ENCODE data around the gene ABCG4. TPM values are rescaled to one million over a fixed set of nuclear protein-coding genes. Genes with fewer than 3 reads are reported as not detected.

Gene ABCG4
- total and polyA plus RNA-seq, 11 donors = 0.25 to 2.1 (median 0.98) TPM

DNA sequence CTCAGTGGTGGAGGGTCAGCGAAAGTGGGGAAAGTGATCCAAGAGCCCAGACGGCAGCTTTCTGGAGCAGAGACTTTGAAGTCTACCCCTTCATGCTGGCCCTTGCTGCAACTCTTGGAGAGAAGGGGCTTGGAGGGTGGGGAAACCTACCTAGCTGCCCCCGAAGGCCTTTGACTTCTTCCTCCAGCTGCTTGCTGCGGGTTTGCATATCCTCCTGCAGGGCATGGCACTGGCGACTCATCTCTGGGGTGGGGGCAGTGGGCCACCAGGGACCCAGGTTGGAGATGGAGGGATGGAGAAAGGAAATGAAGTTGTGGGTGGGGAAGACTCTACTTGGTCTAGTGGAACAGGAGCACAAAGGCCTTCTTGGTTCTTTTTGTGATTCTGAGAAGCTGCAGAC is 44.1 kb downstream of the ABCG4 start:
- H3K4me3 ChIP-seq = no peak overlapping the region
- no peak for ATAC-seq
- H3K36me3 ChIP-seq = no peaks in the 10 kb centered on the region
- no peak for DNase-seq
- no peaks in the 10 kb centered on the region for H3K9me3 ChIP-seq
- intact Hi-C loops (cut with DNase I) = loop anchor here in 3 of 10 donors (5.0 to 10.0 kb wide), 3 partner anchors 46 to 108 kb away; partner anchors contain the start of genes ABCG4 (in 1 of the 3) and HMBS (in 1 of the 3)
- no peak for TF ChIP-seq POLR2A (IDR thresholded peaks at IDR 0.05)
- TF ChIP-seq, protein P1, sequence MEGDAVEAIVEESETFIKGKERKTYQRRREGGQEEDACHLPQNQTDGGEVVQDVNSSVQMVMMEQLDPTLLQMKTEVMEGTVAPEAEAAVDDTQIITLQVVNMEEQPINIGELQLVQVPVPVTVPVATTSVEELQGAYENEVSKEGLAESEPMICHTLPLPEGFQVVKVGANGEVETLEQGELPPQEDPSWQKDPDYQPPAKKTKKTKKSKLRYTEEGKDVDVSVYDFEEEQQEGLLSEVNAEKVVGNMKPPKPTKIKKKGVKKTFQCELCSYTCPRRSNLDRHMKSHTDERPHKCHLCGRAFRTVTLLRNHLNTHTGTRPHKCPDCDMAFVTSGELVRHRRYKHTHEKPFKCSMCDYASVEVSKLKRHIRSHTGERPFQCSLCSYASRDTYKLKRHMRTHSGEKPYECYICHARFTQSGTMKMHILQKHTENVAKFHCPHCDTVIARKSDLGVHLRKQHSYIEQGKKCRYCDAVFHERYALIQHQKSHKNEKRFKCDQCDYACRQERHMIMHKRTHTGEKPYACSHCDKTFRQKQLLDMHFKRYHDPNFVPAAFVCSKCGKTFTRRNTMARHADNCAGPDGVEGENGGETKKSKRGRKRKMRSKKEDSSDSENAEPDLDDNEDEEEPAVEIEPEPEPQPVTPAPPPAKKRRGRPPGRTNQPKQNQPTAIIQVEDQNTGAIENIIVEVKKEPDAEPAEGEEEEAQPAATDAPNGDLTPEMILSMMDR (IDR thresholded peaks at IDR 0.05) = no peak
- 82 to 89% (median 88%) methylated on average over 4 to 5 of the region's 5 CpGs for WGBS, 4 donors
- H3K4me1 ChIP-seq = peaks cover 0 to 16% (median 0%) of the 10 kb centered on the region in 12 donors
- H3K27me3 ChIP-seq = no peaks in the 10 kb centered on the region
- peak overlapping the region in 1 of 12 donors; percentile 66 for H3K27ac ChIP-seq

DNA sequence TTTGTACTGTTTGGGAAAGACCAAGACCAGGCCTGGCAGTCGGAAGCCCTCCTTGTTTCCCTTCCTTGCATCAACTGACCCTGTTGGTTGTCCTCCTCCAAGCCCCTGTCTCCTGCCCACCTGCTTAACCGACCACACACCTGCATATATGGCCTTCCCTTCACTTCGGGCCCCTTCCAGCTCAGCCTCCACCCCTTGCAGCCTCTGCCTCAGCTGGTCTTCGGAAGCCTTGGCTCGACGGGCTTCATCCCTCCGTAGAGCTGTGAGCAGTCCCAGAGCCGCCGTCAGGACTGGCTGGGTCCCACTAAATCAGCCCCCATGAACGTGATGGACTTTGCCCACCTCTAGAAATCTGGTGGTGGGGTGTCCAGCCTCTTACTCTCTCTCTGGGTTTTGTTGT is 44.8 kb downstream of the ABCG4 start:
- Histone ChIP-seq H3K36me3 (no peaks in the 10 kb centered on the region), H3K27me3 (no peaks in the 10 kb centered on the region), H3K27ac (no peak overlapping the region), H3K4me1 (peaks cover 0 to 16% (median 0%) of the 10 kb centered on the region in 12 donors), H3K4me3 (no peak overlapping the region), H3K9me3 (no peaks in the 10 kb centered on the region)
- DNase-seq (no peak), ATAC-seq (no peak)
- 86 to 94% (median 90%) methylated on average over 10 of the region's 10 CpGs for WGBS, 4 donors
- TF ChIP-seq, protein P1 (IDR thresholded peaks at IDR 0.05) = no peak
- TF ChIP-seq POLR2A (IDR thresholded peaks at IDR 0.05) = no peak
- intact Hi-C loops (cut with DNase I) = loop anchor here in 4 of 10 donors (2.0 to 10.0 kb wide), 4 partner anchors 46 to 109 kb away; partner anchors contain the start of genes ABCG4 (in 1 of the 4) and HMBS (in 1 of the 4)

DNA sequence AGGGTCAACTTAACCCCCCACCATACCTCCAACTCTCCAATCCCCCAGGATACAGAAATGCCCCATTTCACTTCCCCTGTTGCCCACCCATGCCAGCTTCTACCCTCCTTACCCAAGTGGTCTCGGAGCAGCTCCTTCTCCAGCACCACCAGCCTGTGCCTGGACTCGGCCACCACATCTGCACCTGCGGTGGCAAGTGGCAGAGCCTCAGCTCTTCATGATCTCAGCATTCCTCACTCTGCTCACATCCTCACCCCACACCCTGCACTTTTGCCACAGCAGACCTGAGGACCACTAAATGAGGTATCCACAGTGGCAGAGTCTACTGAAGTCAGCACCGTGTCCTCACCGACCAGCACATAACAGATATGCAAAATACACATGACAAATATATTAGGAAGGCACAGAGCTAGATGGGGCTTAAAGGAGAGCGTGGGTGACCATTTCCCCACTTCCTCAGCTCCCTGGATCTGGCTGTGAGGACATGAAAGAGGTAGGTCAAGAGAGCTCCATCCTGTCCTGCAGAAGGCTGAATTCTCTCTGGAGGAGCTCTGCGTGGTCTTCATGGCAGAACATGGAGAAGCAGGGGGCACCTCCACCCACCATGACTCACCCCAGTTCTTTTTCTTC is 46.1 kb downstream of the ABCG4 start:
- no peak for ATAC-seq
- WGBS, 4 donors = 70 to 84% (median 73%) methylated on average over 7 of the region's 7 CpGs

DNA sequence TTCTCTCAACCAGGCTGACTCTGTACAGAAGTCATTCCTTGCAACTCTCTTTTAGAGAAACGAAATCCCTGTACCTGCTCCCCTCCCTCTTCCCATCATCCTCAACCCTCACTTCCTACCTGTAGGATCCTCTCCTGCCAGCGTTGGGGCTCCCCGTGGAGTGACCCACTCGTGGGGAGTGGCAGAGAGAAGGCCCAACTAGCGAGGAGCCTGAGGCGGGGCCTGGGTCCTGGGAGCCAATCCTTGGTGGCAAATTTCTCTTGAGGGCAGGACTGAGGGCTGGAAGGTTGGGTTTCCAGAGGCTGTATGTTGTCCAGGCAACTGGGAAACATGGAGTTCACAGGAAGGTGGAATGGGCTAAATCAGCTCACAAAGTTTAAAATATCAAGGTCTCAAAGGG is 46.8 kb downstream of the ABCG4 start:
- no peak overlapping the region for H3K4me3 ChIP-seq
- intact Hi-C loops (cut with DNase I) = loop anchor here (1.0 to 10.0 kb wide), 11 partner anchors 27 to 111 kb away; partner anchors contain the start of genes ABCG4 (in 3 of the 10), NLRX1 (in 2 of the 10), DPAGT1 (in 1 of the 10) and HMBS (in 1 of the 10)

More for the DNA sequence above, 46.1 kb downstream of the ABCG4 start:
- DNase-seq = no peak
- no peak overlapping the region for H3K27ac ChIP-seq
- peaks cover 0 to 16% (median 0%) of the 10 kb centered on the region in 12 donors for H3K4me1 ChIP-seq
- H3K9me3 ChIP-seq = no peaks in the 10 kb centered on the region
- TF ChIP-seq, protein P1 (IDR thresholded peaks at IDR 0.05) = no peak
- TF ChIP-seq POLR2A (IDR thresholded peaks at IDR 0.05) = no peak
- no peaks in the 10 kb centered on the region for H3K36me3 ChIP-seq
- intact Hi-C loops (cut with DNase I) = loop anchor here in 7 of 10 donors (2.0 to 10.0 kb wide), 7 partner anchors 43 to 110 kb away; partner anchors contain the start of genes ABCG4 (in 4 of the 7), DPAGT1 (in 1 of the 7) and HMBS (in 1 of the 7)
- H3K4me3 ChIP-seq = no peak overlapping the region
- H3K27me3 ChIP-seq = no peaks in the 10 kb centered on the region

More for the DNA sequence above, 46.8 kb downstream of the ABCG4 start:
- DNase-seq (no peak), ATAC-seq (peak in 3 of 4 donors; percentile 45 to 63 (median 62))
- no peaks in the 10 kb centered on the region for H3K27me3 ChIP-seq
- H3K27ac ChIP-seq = no peak overlapping the region
- TF ChIP-seq, protein P1 (IDR thresholded peaks at IDR 0.05) = no peak
- no peak for TF ChIP-seq POLR2A (IDR thresholded peaks at IDR 0.05)
- WGBS, 4 donors = 29 to 44% (median 37%) methylated on average over 6 of the region's 6 CpGs
- H3K4me1 ChIP-seq = peaks cover 0 to 16% (median 0%) of the 10 kb centered on the region in 12 donors
- H3K36me3 ChIP-seq = no peaks in the 10 kb centered on the region
- H3K9me3 ChIP-seq = no peaks in the 10 kb centered on the region
